ENCODE results near the gene ZNF691.
"Not testable (repeated sequence)": the region's sequence is repeated elsewhere in the genome, so short reads cannot be mapped to it uniquely, and the experiment has no call there.

The ZNF691 gene

GRCh38 chr1:42853116-42853884, 6.9 kb downstream of the ZNF691 start:
- TF ChIP-seq CTCF (IDR thresholded peaks at IDR 0.05; ENCODE audit: control insufficient read depth, insufficient read depth, low read depth, low read length, missing control alignments) = no peak
- DNase-seq (ENCODE audit: low read depth) = no peak
- no peak overlapping the region for H3K4me3 ChIP-seq (ENCODE audit: control insufficient read depth, low read depth, low read length)

- not testable (repeated sequence) for DNase-seq (ENCODE audit: low read depth)
Measured at GRCh38 chr1:42856554-42856953, 10.1 kb downstream of the ZNF691 start.

GRCh38 chr1:42859366-42859765, 13.0 kb downstream of the ZNF691 start:
- DNase-seq (ENCODE audit: low read depth) = not testable (repeated sequence)

More at GRCh38 chr1:42856554-42856953, 10.1 kb downstream of the ZNF691 start:
- not testable (repeated sequence) for H3K4me3 ChIP-seq (ENCODE audit: control insufficient read depth, low read depth, low read length)

GRCh38 chr1:42860339-42861013, 14.1 kb downstream of the ZNF691 start:
- no peak overlapping the region for H3K4me3 ChIP-seq (ENCODE audit: control insufficient read depth, low read depth, low read length)
- TF ChIP-seq CTCF (IDR thresholded peaks at IDR 0.05; ENCODE audit: control insufficient read depth, insufficient read depth, low read depth, low read length, missing control alignments) = no peak
- no peak for DNase-seq (ENCODE audit: low read depth)

More at GRCh38 chr1:42859366-42859765, 13.0 kb downstream of the ZNF691 start:
- H3K4me3 ChIP-seq (ENCODE audit: control insufficient read depth, low read depth, low read length) = not testable (repeated sequence)

- no peak for DNase-seq (ENCODE audit: low read depth)
- TF ChIP-seq CTCF (IDR thresholded peaks at IDR 0.05; ENCODE audit: control insufficient read depth, insufficient read depth, low read depth, low read length, missing control alignments) = no peak
- no peak overlapping the region for H3K4me3 ChIP-seq (ENCODE audit: control insufficient read depth, low read depth, low read length)
Measured at GRCh38 chr1:42861014-42861399, 14.6 kb downstream of the ZNF691 start.

- no peak overlapping the region for H3K4me3 ChIP-seq (ENCODE audit: control insufficient read depth, low read depth, low read length)
- no peak for DNase-seq (ENCODE audit: low read depth)
- no peak for TF ChIP-seq CTCF (IDR thresholded peaks at IDR 0.05; ENCODE audit: control insufficient read depth, insufficient read depth, low read depth, low read length, missing control alignments)
Measured at GRCh38 chr1:42866549-42866948, 20.1 kb downstream of the ZNF691 start.

GRCh38 chr1:42868466-42868865, 22.1 kb downstream of the ZNF691 start:
- H3K4me3 ChIP-seq (ENCODE audit: control insufficient read depth, low read depth, low read length); DNase-seq (ENCODE audit: low read depth): not testable (repeated sequence)

- not testable (repeated sequence) for H3K4me3 ChIP-seq (ENCODE audit: control insufficient read depth, low read depth, low read length); DNase-seq (ENCODE audit: low read depth)
Measured at GRCh38 chr1:42869254-42869653, 22.8 kb downstream of the ZNF691 start.

GRCh38 chr1:42869751-42870150, 23.3 kb downstream of the ZNF691 start:
- not testable (repeated sequence) for H3K4me3 ChIP-seq (ENCODE audit: control insufficient read depth, low read depth, low read length); DNase-seq (ENCODE audit: low read depth)

- H3K4me3 ChIP-seq (ENCODE audit: control insufficient read depth, low read depth, low read length); DNase-seq (ENCODE audit: low read depth): not testable (repeated sequence)
Measured at GRCh38 chr1:42873108-42873507, 26.7 kb downstream of the ZNF691 start.
